Adrenal gland (tissue), 5 donors: ENCODE measurements around the gene AQP5.

Source experiments
- CTCF ChIP-seq, 6 experiments: fragments of 450-650 bp in 4 of 6; fragments of 200-600 bp in 2 of 6; sonication (generic) in 1 of 6; IDR thresholded peaks; 1 replicate in 5 of 6; 2 replicates in 1 of 6; pipeline versions ENCODE4 v1.5.1 to v1.8.0; 2016 to 2021; ENCODE audit warnings: antibody characterized with exemption in 6 of 6, mild to moderate bottlenecking in 2 of 6, moderate library complexity in 1 of 6
- POLR2A ChIP-seq, 2 donors: fragments of 450-650 bp; IDR thresholded peaks; one replicate each; pipeline ENCODE4 v1.6.1; 2017; ENCODE audit warnings: antibody characterized with exemption in 2 of 2, mild to moderate bottlenecking in 2 of 2, moderate library complexity in 1 of 2
- donor health status: DM: no; HTN: no; CAD: no.

- TF ChIP-seq CTCF (IDR thresholded peaks at IDR 0.05) (peak; percentile 63 to 96 (median 89)), POLR2A (IDR thresholded peaks at IDR 0.05) (no peak)
These were observed 5.5 kb downstream of the AQP5 start for GRCh38 chr12:49967042-49967776.
